Subcutaneous abdominal adipose tissue (tissue), 5 donors: ENCODE measurements around the gene LAGE3.
"Not testable (repeated sequence)": the region's sequence is repeated elsewhere in the genome, so short reads cannot be mapped to it uniquely, and the experiment has no call there.

Source experiments
- H3K27ac ChIP-seq: one replicate; pipeline ENCODE4 v1.7.0; 2013; ENCODE audit warnings: low read depth, mild to moderate bottlenecking, inconsistent platforms, low read length, moderate library complexity
- H3K27me3 ChIP-seq, 5 donors: one replicate each; pipeline ENCODE4 v1.7.0; 2013; ENCODE audit warnings: low read length in 5 of 5, inconsistent platforms in 1 of 5; ENCODE audit not compliant: control insufficient read depth in 5 of 5, insufficient read depth in 4 of 5
- H3K36me3 ChIP-seq, 5 donors: one replicate each; pipeline ENCODE4 v1.7.0; 2013; ENCODE audit warnings: low read length in 5 of 5; ENCODE audit not compliant: control insufficient read depth in 5 of 5, insufficient read depth in 5 of 5
- H3K4me1 ChIP-seq, 5 donors: one replicate each; pipeline ENCODE4 v1.7.0; 2013; ENCODE audit warnings: low read length in 5 of 5, mild to moderate bottlenecking in 3 of 5, moderate library complexity in 1 of 5; ENCODE audit not compliant: control insufficient read depth in 5 of 5, insufficient read depth in 5 of 5
- H3K4me3 ChIP-seq, 5 donors: one replicate each; pipeline ENCODE4 v1.7.0; 2013; ENCODE audit warnings: low read length in 5 of 5, low read depth in 1 of 5
- H3K9ac ChIP-seq, 5 donors: one replicate each; pipeline ENCODE4 v1.7.0; 2013; ENCODE audit warnings: low read length in 5 of 5, mild to moderate bottlenecking in 4 of 5, moderate library complexity in 3 of 5
- H3K9me3 ChIP-seq, 5 donors: one replicate each; pipeline ENCODE4 v1.7.0; 2013; ENCODE audit warnings: low read length in 5 of 5; ENCODE audit not compliant: control insufficient read depth in 5 of 5
- donor health status: healthy.
- donor health status: healthy.
- donor health status: healthy.
- donor health status: healthy.
- donor health status: healthy.

LAGE3 gene

DNA sequence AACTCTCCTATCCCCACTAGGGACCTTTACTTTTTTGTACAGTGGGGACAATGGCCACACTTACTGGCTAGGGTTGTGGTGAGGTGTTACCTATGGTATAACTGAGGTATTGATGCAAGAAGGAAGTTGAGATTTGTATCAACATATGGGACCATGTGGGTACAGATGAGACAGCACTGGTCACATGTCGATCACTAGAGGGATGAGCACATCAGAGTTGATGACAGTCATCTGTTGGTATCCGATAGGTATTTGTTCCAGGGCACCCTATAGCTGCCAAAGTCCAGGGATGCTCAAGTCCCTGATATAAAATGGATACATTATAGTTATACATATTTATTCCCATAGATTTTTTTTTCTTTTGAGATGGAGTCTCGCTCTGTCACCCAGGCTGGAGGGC lies 23.9 kb upstream of the LAGE3 start:
- Histone ChIP-seq H3K27ac (no peak overlapping the region), H3K4me1 (peaks cover 0 to 15% (median 8%) of the 10 kb centered on the region in 5 donors), H3K9ac (no peak overlapping the region), H3K9me3 (no peaks in the 10 kb centered on the region), H3K4me3 (no peak overlapping the region), H3K27me3 (peaks cover 0 to 11% (median 3%) of the 10 kb centered on the region in 5 donors), H3K36me3 (peaks cover 0 to 22% (median 11%) of the 10 kb centered on the region in 5 donors)

DNA sequence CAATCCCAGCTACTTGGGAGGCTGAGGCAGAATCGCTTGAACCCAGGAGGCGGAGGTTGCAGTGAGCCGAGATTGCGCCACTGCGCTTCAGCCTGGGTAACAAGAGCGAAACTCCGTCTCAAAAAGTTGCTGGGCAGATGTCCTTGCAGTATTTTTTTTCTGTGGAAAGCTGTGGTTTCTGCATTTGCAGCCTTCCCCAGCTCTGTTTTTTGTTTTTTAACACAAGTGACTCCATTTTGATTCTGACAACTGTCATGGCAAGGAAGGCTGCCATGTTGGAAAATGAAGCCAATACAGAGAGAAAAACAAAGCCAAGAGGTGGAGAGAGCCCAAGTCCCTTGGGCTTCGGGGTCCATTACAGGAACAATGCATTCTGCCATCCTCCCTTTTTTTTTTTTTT lies 23.0 kb upstream of the LAGE3 start:
- Histone ChIP-seq H3K36me3 (peaks cover 0 to 15% (median 9%) of the 10 kb centered on the region in 5 donors), H3K27ac (no peak overlapping the region), H3K4me3 (no peak overlapping the region), H3K9me3 (no peaks in the 10 kb centered on the region), H3K27me3 (peaks cover 0 to 6% (median 3%) of the 10 kb centered on the region in 5 donors), H3K9ac (no peak overlapping the region), H3K4me1 (peaks cover 0 to 15% (median 8%) of the 10 kb centered on the region in 5 donors)

DNA sequence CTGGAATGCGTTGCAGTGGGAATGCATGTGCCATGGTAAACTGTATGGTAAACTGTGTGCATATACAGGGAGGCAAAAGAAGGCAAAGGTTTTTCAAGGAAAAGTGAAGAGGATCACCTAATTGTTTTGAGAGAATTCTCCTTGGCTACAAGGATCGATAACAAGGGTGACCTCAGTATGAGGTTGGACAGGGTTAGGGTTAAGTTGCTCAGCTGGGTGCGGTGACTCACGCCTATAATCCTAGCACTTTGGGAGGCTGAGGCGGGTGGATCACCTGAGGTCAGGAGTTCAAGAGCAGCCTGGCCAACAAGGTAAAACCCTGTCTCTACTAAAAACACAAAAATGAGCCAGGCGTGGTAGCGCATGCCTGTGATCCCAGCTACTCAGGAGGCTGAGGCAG lies 22.3 kb upstream of the LAGE3 start:
- not testable (repeated sequence) for H3K36me3 ChIP-seq, H3K9ac ChIP-seq, H3K27ac ChIP-seq, H3K4me3 ChIP-seq, H3K9me3 ChIP-seq, H3K27me3 ChIP-seq
- H3K4me1 ChIP-seq = peaks cover 0 to 15% (median 8%) of the 10 kb centered on the region in 5 donors

DNA sequence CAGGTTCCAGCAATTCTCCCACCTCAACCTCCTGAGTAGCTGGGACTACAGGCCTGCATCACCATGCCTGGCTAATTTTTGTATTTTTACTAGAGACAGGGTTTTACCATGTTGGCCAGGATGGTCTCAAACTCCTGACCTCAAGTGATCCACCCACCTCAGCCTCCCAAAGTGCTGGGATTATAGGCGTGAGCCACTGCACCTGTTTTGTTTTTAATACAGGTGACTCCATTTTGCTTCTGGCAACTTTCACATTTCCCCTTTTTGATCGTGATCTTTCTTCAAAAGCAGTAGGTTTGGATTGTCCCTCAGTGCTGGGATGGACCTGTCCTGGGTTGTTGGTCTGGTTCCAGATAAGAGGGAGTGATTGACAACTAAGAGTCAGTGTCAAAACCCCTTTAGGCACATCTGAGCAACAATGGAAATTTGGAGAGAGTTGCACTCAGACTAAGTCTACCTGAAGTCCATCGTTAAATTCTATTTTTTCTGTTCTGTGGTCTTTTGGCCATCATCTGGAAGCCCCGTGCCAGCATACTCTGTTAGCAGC lies 17.6 kb upstream of the LAGE3 start:
- not testable (repeated sequence) for H3K27ac ChIP-seq, H3K9me3 ChIP-seq, H3K4me3 ChIP-seq, H3K4me1 ChIP-seq, H3K9ac ChIP-seq, H3K36me3 ChIP-seq, H3K27me3 ChIP-seq

DNA sequence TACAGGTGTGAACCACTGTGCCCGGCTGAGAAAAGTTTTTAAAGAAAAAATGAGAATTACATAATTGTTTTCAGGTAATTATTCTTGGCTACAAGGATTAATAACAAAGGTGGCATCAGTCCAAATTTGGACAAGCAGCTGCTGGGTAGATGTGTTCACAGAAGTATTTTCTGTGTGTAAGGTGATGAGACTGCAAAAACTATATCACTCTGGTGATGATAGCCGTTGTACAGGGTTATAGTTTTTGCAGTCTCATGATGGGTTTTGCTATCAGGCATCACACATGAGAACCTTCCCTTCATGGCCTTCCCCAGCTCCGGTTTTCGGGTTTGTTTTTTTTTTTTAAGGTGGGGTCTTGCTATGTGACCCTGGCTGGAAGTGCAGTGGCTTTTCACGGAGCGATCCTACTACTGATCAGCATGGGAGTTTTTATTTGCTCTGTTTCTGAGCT lies 16.4 kb upstream of the LAGE3 start:
- H3K27me3 ChIP-seq = peaks cover 0 to 6% (median 0%) of the 10 kb centered on the region in 5 donors
- H3K4me1 ChIP-seq = peaks cover 0 to 5% (median 0%) of the 10 kb centered on the region in 5 donors
- no peak overlapping the region for H3K4me3 ChIP-seq
- H3K27ac ChIP-seq = no peak overlapping the region
- H3K36me3 ChIP-seq = no peaks in the 10 kb centered on the region
- no peak overlapping the region for H3K9ac ChIP-seq
- no peaks in the 10 kb centered on the region for H3K9me3 ChIP-seq

DNA sequence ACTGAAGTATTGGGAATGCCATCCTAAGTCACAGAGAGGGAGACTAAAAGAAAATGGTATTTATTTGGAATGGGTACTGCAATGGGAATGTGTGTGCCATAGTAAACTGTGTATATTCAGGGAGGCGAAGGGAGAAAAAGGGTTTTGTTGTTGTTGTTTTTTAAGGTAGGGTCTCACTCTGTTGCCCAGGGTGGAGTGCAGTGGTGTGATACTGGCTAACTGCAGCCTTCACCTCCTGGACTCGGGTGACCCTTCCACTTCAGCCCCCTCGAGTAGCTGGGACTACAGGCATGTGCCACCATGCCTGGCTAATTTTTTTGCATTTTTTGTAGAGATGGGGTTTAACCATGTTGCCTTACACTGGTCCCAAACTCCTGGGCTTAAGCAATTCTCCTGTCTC lies 15.6 kb upstream of the LAGE3 start:
- Histone ChIP-seq H3K4me3 (no peak overlapping the region), H3K4me1 (peaks cover 0 to 10% (median 4%) of the 10 kb centered on the region in 5 donors), H3K9ac (no peak overlapping the region), H3K9me3 (no peaks in the 10 kb centered on the region), H3K27ac (no peak overlapping the region), H3K36me3 (no peaks in the 10 kb centered on the region), H3K27me3 (peaks cover 0 to 6% (median 0%) of the 10 kb centered on the region in 5 donors)

DNA sequence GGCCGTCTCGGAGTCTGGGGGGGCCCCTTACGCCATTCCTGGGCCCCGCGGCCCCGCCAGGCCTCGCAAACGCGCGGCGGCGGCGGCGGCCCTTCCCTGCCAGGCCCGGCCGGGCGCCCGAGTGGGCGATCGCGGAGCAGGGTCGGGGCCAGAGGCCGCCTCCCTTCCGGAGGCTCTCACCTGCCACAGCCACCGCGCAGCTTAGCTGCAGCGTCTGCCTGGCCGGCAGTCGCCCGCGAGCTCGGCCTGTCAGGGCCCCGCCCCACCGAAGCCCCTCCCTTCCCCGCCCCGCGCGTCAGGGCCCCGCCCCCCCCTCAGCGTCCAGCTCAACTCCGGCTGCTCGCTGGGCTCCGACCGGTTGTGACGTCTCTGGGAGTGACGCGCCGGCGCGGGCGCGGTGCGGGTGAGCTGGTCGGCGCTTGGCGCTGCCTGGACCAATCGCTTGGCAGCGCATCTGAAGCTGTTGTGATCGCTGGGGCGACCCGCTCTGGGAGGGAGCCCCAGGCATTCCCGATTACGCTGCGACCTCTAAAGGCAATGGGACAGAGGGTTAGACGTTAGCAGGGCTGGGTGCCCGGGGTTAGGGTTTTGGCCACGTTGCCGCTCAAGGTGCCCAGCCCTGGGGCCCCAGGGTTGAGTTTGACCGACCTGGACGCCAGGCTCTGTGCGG lies 11.5 kb upstream of the LAGE3 start, which contains the start of gene SLC10A3:
Gene SLC10A3, minus strand, starts transcription at position 216 of the 670 bp plus-strand sequence. CDS start 1,689 bp downstream, outside the sequence.
- H3K9me3 ChIP-seq = no peaks in the 10 kb centered on the region
- peaks cover 0 to 39% (median 22%) of the 10 kb centered on the region in 5 donors for H3K4me1 ChIP-seq
- peak within 1 kb of the TSS; percentile 69 for H3K27ac ChIP-seq
- H3K9ac ChIP-seq = peak within 1 kb of the TSS; percentile 38 to 76 (median 70)
- peaks cover 0 to 15% (median 9%) of the 10 kb centered on the region in 5 donors for H3K36me3 ChIP-seq
- peak within 1 kb of the TSS; percentile 60 to 81 (median 69) for H3K4me3 ChIP-seq
- H3K27me3 ChIP-seq = peaks cover 0 to 12% (median 9%) of the 10 kb centered on the region in 5 donors

DNA sequence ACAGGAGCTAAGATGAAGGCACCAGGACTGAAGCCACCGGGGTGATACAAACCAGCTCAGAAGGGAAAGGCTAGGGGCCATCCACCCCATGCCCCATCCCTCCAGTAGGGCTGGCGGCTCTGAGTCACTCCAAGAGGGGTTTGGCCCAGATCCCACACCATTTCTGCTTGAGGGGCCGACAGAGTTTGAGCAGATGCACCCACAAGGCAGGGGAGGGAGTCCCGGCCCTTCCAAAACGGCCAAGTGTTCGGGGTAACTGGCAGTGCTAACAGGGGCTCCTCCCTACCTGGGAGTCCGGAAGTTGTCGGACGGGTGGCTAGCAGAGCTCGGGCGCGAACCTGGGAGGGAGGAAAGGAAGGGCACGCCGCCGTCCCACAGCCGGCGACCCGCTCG lies 10.9 kb upstream of the LAGE3 start:
- Histone ChIP-seq H3K36me3 (peaks cover 0 to 16% (median 12%) of the 10 kb centered on the region in 5 donors), H3K4me3 (peak overlapping the region; percentile 60 to 81 (median 69)), H3K27ac (peak overlapping the region; percentile 69), H3K9me3 (peaks cover 0 to 3% (median 0%) of the 10 kb centered on the region in 5 donors), H3K27me3 (peaks cover 0 to 12% (median 9%) of the 10 kb centered on the region in 5 donors), H3K9ac (peak overlapping the region; percentile 38 to 76 (median 69)), H3K4me1 (peaks cover 0 to 44% (median 27%) of the 10 kb centered on the region in 5 donors)

DNA sequence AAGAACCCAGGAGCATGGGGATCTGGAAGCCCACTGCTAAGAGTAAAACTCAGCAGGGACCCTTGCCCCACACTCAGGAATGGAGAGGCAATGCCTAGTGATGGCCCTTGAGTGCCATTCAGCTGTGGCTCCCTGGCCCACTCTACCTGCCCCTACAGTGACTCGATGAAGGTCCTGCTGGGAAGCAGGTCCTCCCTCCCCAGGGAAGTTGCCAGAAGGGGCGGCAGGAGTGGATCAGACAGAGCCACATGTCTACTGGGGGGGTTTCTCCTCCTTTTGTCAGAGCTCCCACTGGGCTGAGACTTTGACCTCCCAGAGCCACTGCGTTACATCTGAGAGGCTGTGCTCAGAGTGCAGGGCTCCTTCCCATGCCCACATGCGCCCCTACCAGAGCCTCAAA lies 10.1 kb upstream of the LAGE3 start:
- H3K9me3 ChIP-seq = peaks cover 0 to 3% (median 0%) of the 10 kb centered on the region in 5 donors
- H3K9ac ChIP-seq = no peak overlapping the region
- H3K27ac ChIP-seq = no peak overlapping the region
- peaks cover 0 to 24% (median 15%) of the 10 kb centered on the region in 5 donors for H3K36me3 ChIP-seq
- H3K4me3 ChIP-seq = peak overlapping the region; percentile 60 to 81 (median 69)
- peaks cover 0 to 12% (median 9%) of the 10 kb centered on the region in 5 donors for H3K27me3 ChIP-seq
- H3K4me1 ChIP-seq = peaks cover 0 to 50% (median 31%) of the 10 kb centered on the region in 5 donors
